Stimulated activated naive CD4-positive, alpha-beta T cell treated with Interleukin-2 at 50 U/mL for 16 hours (primary cell): Measurements from ENCODE around the gene PDE7B.
"Not testable (repeated sequence)": the region's sequence is repeated elsewhere in the genome, so short reads cannot be mapped to it uniquely, and the experiment has no call there.

Source experiments
- DNase-seq: peaks from one replicate; lab custom pipeline; 2025; lab: John Stamatoyannopoulos, UW

Gene PDE7B

DNA sequence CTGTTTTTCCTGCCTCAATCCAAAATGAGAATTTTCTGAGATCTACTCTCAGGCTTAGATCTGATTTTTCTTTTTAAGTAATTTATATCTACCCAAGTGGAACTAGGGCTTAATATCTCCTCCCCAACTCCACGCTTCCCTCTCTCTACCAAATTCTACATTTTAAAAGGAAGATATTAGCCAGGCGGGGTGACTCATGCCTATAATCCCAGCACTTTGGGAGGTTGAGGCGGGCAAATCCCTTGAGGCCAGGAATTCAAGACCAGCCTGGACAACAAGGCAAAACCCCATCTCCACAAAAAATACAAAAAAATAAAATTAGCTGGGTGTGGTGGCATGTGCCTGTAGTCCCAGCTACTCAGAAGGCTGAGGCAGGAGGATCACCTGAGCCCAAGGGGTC lies 337.6 kb downstream of the PDE7B start:
- no peak for DNase-seq

GRCh38 chr6:136191606-136192312 lies 340.3 kb downstream of the PDE7B start:
- DNase-seq = no peak

DNA sequence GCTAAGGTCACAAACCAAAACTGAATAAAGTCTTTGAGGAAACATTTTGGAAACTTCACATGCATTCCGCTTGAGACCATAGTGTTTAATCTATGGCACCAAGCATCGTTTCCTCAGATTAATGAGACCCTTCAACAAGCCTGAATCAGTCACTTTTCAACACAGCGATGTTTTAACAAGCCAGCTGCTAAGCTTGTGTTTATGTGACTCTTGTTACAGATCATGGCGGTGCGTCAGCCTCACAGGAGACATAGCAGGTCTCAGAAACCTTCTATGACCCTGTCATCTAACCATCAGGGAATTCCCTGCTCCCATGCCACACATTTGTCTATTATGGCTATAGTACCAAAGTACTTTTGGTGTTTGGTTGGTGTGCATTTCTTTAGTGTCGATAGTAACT lies 341.4 kb downstream of the PDE7B start:
- DNase-seq = no peak

DNA sequence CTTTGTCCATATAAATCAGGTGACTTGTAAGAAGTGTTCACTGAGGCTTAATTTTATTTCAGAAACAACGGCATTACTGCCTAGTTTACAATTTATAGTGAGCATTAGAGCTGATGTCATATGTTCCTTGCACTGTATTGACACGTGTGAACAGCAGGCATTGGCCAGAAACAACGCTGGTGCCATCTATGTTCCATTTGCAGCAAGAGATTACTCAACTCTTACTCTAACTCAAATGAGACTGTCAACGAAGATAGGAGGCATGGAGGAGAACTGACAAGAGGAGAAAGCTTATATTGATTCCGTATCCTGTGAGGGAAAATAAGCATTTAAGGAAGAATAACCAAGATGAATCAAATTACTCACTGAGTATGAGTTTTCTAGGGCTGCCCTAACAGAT lies 350.2 kb downstream of the PDE7B start:
- DNase-seq = no peak

- DNase-seq = no peak
Observed at GRCh38 chr6:136208783-136209182, 357.3 kb downstream of the PDE7B start.

DNA sequence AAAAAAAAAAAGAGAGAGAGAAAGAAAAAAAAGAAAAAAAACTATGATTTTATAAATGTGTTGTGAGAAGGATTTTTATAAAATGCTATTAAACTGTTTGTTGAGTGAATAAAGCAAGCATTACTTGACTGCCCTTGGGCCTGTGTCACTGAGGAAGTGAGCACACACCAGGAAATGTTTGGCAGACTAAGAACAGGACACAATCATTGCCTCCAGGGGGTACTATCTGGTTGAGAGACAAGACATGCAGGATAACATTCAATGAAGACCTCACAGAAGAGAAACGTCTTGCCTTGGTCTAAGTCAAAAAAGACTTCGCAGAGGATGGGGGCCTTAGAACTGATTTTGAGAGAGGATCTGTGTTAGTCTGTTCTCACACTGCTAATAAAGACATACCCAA lies 358.0 kb downstream of the PDE7B start:
- no peak for DNase-seq

GRCh38 chr6:136210398-136211165 lies 359.1 kb downstream of the PDE7B start:
- DNase-seq = no peak

DNA sequence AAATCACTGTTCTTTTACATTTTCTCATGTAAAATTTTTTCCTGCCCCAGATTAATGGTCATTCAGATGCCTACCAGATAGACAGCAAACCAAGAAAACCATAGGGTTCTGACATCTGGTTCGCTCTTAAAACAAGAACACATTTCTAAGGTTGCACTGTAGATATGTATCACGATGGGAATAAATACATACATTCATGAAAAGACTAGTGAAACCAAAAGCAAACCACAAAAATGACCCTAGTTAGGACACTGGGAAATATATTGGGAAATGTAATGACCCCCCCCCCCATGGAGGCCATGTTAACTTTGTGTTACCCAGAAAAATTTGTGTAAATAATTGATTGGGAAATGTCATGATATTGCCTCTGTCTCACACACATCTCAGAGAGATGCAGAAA lies 361.1 kb downstream of the PDE7B start:
- no peak for DNase-seq

GRCh38 chr6:136213012-136213539 lies 361.6 kb downstream of the PDE7B start:
- no peak for DNase-seq

DNA sequence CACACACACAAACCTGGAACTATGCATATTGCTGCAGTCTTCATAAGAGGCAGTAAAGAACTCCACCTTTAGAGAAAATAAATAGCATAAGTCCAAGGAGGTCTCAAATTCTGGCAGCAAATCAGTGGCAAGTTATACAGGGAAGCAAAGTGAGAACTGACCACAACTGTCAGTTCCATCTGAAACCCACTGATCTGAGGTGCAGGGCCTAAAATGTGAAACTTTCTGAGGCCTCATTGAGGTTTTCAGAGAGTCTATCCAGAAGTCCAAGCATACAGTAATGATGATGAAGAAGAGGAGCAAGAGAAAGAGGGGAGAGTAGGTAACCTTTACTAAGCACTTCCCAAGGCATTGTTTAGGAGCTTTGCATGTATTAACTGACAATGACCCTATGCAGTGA lies 362.4 kb downstream of the PDE7B start:
- no peak for DNase-seq

DNA sequence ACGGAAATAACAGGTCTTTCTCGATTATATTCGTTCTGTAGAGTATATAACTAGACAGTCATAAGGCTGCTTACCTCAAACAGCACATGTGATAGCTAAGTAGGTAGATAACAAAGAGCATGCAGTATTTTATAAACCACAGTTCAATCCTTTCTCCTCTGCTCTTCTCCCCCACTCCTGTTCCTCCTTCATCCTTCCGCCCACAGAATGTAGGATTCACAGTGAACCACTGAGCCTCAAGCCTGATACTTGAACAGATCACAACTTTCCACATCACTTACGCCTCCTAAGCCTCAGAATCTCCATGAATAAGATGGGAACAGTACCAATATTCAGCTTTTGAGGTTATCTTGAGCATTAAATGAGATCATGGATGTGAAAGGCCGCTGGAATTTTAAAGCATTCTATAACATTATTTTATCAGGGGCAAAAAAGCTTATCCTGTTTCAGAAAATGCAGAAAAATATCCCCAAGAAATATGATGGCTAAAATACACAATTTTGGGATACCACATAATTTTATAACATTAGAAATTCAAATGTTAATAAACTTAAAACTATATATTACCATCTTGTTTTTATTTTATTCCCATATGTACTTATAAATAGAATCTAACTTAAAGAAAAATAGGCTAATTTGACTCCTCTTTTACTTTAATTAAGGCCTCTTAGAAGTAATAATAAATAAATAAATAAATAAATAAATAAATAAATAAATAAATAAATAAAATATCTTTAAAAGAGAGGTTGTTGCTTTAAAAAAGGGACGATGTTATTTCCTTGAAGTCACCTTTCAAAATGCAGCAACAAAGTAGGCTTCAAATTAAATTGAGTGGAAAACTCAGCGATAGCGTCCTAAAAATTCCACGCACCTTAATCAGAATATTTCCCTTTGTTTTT lies 365.3 kb downstream of the PDE7B start:
- no peak for DNase-seq

DNA sequence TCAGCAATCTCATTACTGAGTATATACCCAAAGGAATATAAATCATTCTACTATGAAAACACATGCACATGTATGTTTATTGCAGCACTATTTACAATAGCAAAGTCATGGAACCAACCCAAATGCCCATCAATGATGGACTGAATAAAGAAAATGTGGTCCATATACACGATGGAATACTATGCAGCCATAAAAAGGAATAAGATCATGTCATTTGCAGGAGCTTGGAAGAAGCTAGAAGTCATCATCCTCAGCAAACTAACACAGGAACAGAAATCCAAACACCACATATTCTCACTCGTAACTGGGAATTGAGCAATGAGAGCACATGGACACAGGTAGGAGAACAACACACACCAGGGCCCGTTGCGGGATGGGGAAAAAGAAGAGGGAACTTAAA lies 373.5 kb downstream of the PDE7B start:
- not testable (repeated sequence) for DNase-seq

GRCh38 chr6:136225496-136225895 lies 374.0 kb downstream of the PDE7B start:
- DNase-seq = peak; percentile 5

- DNase-seq = peak; percentile 20
Observed at GRCh38 chr6:136226027-136226673, 374.6 kb downstream of the PDE7B start.

- no peak for DNase-seq
Observed at GRCh38 chr6:136226674-136227377, 375.3 kb downstream of the PDE7B start.

DNA sequence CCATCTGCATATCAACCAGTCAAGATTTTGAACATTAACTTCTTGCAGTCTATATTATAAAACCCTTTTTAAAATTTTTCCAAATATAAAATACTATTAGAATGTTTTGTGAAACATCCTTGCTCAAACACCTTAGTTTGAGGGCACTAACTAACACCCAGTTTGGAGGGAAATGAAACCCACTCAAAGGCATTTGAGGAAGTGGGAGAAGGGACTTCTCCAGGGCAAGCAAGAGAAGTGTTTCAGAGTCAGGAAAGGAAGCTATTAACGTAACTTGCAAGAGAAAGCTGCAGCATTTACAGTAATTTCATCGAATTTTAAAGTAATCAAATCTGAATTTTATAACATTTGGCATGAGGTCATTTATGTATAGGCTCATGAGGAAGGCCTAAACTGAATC lies 377.3 kb downstream of the PDE7B start:
- DNase-seq = no peak

DNA sequence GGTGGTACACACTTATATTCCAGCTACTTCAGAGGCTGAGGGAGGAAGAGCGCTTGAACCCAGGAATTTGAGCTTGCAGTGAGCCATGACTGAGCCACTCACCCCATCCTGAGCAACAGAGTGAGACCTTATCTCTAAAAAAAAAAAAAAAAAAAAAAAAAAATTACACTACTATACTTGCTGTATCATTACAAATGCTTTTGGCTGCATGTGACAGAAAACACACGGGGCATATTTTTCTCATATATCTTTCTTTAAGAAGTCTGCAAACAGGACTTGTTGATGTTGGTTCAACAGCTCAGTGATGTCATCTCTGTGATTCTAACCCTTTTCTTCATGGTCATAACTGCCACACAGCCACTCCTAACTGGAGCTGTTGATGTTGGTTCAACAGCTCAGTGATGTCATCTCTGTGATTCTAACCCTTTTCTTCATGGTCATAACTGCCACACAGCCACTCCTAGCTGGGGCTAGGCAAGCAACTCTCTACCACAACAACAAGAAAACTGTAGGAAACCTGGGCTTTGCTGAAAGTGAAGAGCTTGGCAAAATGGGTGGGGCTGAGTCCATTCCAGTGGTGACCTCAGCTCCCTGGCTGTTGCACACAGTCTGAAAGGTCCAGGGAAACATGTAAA lies 378.8 kb downstream of the PDE7B start:
- no peak for DNase-seq

- no peak for DNase-seq
Observed at GRCh38 chr6:136232701-136233100, 381.2 kb downstream of the PDE7B start.

- no peak for DNase-seq
Observed at GRCh38 chr6:136235233-136235564, 383.7 kb downstream of the PDE7B start.

- DNase-seq = no peak
Observed at GRCh38 chr6:136236466-136237293, 385.2 kb downstream of the PDE7B start.
